Tongue (tissue), 2 donors: Measurements from ENCODE around the gene PROSER3. TPM values are rescaled to one million over a fixed set of nuclear protein-coding genes. Genes with fewer than 3 reads are reported as not detected.
"Not testable (repeated sequence)": the region's sequence is repeated elsewhere in the genome, so short reads cannot be mapped to it uniquely, and the experiment has no call there.

ENCODE experiments used
- DNase-seq: peaks from one replicate; pipeline ENCODE4 v3.0.0-alpha.2; 2015
- total RNA-seq: library from RNA; depleted of rRNA; stranded (reverse); fragments of >200 nt; gene quantifications from one replicate; pipeline ENCODE4 v1.2.3, GENCODE V29; 2014

PROSER3 gene
- total RNA-seq, 1 donor from 2014 or later, result 4.4 TPM

GRCh38 chr19:35722897-35723296 lies 35.1 kb upstream of the PROSER3 start:
- DNase-seq, result no peak

- no peak for DNase-seq
Measured at GRCh38 chr19:35723671-35724070, 34.3 kb upstream of the PROSER3 start.

GRCh38 chr19:35724132-35724531 lies 33.8 kb upstream of the PROSER3 start:
- not testable (repeated sequence) for DNase-seq

- DNase-seq, result no peak
Measured at GRCh38 chr19:35724560-35724959, 33.4 kb upstream of the PROSER3 start.

GRCh38 chr19:35725216-35725861 lies 32.6 kb upstream of the PROSER3 start:
- no peak for DNase-seq

GRCh38 chr19:35727053-35727955 lies 30.7 kb upstream of the PROSER3 start:
- no peak for DNase-seq

GRCh38 chr19:35727956-35728706 lies 29.8 kb upstream of the PROSER3 start:
- DNase-seq, result no peak

- DNase-seq, result no peak
Measured at GRCh38 chr19:35729021-35729420, 29.0 kb upstream of the PROSER3 start.

- no peak for DNase-seq
Measured at GRCh38 chr19:35729763-35730162, 28.2 kb upstream of the PROSER3 start.

- no peak for DNase-seq
Measured at GRCh38 chr19:35730326-35730725, 27.6 kb upstream of the PROSER3 start.

GRCh38 chr19:35731353-35731752 lies 26.6 kb upstream of the PROSER3 start:
- DNase-seq, result no peak

GRCh38 chr19:35731779-35732405 lies 26.1 kb upstream of the PROSER3 start:
- no peak for DNase-seq

GRCh38 chr19:35732540-35733179 lies 25.3 kb upstream of the PROSER3 start:
- no peak for DNase-seq

- DNase-seq, result no peak
Measured at GRCh38 chr19:35733180-35734125, 24.5 kb upstream of the PROSER3 start.

- DNase-seq, result no peak
Measured at GRCh38 chr19:35734273-35734672, 23.7 kb upstream of the PROSER3 start.

GRCh38 chr19:35734889-35735288 lies 23.1 kb upstream of the PROSER3 start:
- no peak for DNase-seq

GRCh38 chr19:35736913-35737886 lies 20.8 kb upstream of the PROSER3 start:
- DNase-seq, result no peak

GRCh38 chr19:35738021-35738886 lies 19.7 kb upstream of the PROSER3 start:
- DNase-seq, result no peak

- no peak for DNase-seq
Measured at GRCh38 chr19:35738887-35739229, 19.1 kb upstream of the PROSER3 start.
